Globus pallidus (tissue), 1 donor: ENCODE data around the gene SSX2.
"Not testable (repeated sequence)": the region's sequence is repeated elsewhere in the genome, so short reads cannot be mapped to it uniquely, and the experiment has no call there.

Source experiments
- DNase-seq: peaks from one replicate; pipeline ENCODE4 v3.0.0-alpha.2; 2015; ENCODE audit warnings: low spot score

Gene SSX2

GRCh38 chrX:52707078-52707477 lies at the start of gene SSX2:
Gene SSX2, minus strand, starts transcription at chrX:52707178. Its CDS starts 1,429 bp downstream, at chrX:52705749.
- not testable (repeated sequence) for DNase-seq

GRCh38 chrX:52750952-52751351 lies 44.0 kb upstream of the SSX2 start, which contains the start of gene SSX2B:
Gene SSX2B, plus strand, starts transcription at chrX:52751252. Its CDS starts 1,429 bp downstream, at chrX:52752681.
- DNase-seq: not testable (repeated sequence)

- DNase-seq: not testable (repeated sequence)
Observed at GRCh38 chrX:52692034-52692433, 14.9 kb downstream of the SSX2 start.

- DNase-seq: not testable (repeated sequence)
Observed at GRCh38 chrX:52662218-52662617, 44.8 kb downstream of the SSX2 start.

GRCh38 chrX:52655475-52655874 lies 51.5 kb downstream of the SSX2 start:
- DNase-seq: not testable (repeated sequence)

- not testable (repeated sequence) for DNase-seq
Observed at GRCh38 chrX:52654800-52655199, 52.2 kb downstream of the SSX2 start, which contains the start of gene SSX7. Gene SSX7, minus strand, starts transcription at chrX:52654900. Its CDS starts 1,428 bp downstream, at chrX:52653472.

GRCh38 chrX:52650676-52651075 lies 56.3 kb downstream of the SSX2 start:
- DNase-seq: not testable (repeated sequence)

GRCh38 chrX:52648956-52649355 lies 58.0 kb downstream of the SSX2 start:
- DNase-seq: not testable (repeated sequence)
